OCI-LY1 (cell line): ENCODE data around the gene PNMT.

Experiments
- H2AFZ ChIP-seq: fragments of 200-600 bp; sonication (generic), shearing (Covaris generic); 2 replicates; pipeline ENCODE4 v1.6.0; 2014; ENCODE audit warnings: antibody characterized with exemption, mild to moderate bottlenecking, low read length
- H3F3A ChIP-seq: fragments of 200-600 bp; sonication (generic), shearing (Covaris generic); 2 replicates; pipeline ENCODE4 v1.6.0; 2014; ENCODE audit warnings: mild to moderate bottlenecking, antibody characterized with exemption, low read length, moderate library complexity; ENCODE audit not compliant: insufficient read depth
- H3K27ac ChIP-seq: fragments of 200-600 bp; sonication (generic); 2 replicates; pipeline ENCODE4 v1.5.1; 2014; ENCODE audit warnings: low read length, mixed run types, mild to moderate bottlenecking, low read depth; ENCODE audit not compliant: poor library complexity, severe bottlenecking
- H3K27me3 ChIP-seq: fragments of 200-600 bp; sonication (generic); 2 replicates; pipeline ENCODE4 v1.6.0; 2014; ENCODE audit warnings: antibody characterized with exemption, mild to moderate bottlenecking, low read length, moderate library complexity; ENCODE audit not compliant: insufficient read depth
- H3K36me3 ChIP-seq: fragments of 200-600 bp; sonication (generic); 2 replicates; pipeline ENCODE4 v1.6.1; 2014; ENCODE audit warnings: mild to moderate bottlenecking, antibody characterized with exemption, low read length, moderate library complexity, mixed read lengths; ENCODE audit not compliant: insufficient read depth
- H3K4me1 ChIP-seq: fragments of 200-600 bp; sonication (generic); 2 replicates; pipeline ENCODE4 v1.5.1; 2014; ENCODE audit warnings: mild to moderate bottlenecking, low read length, moderate library complexity; ENCODE audit not compliant: insufficient read depth, severe bottlenecking
- H3K4me2 ChIP-seq: fragments of 200-600 bp; sonication (generic), shearing (Covaris generic); 2 replicates; pipeline ENCODE4 v1.6.1; 2014; ENCODE audit warnings: low read length
- H3K4me3 ChIP-seq: fragments of 200-600 bp; sonication (generic); 2 replicates; pipeline ENCODE4 v1.5.1; 2014; ENCODE audit warnings: low read length, low read depth, mild to moderate bottlenecking, mixed read lengths; ENCODE audit not compliant: poor library complexity, severe bottlenecking
- H3K79me2 ChIP-seq: fragments of 200-600 bp; shearing (Covaris generic); 2 replicates; pipeline ENCODE4 v1.6.1; 2016; ENCODE audit warnings: mixed run types, low read length, mixed read lengths; ENCODE audit not compliant: insufficient read depth
- H3K9ac ChIP-seq: fragments of 200-600 bp; sonication (generic), shearing (Covaris generic); 2 replicates; pipeline ENCODE4 v1.6.1; 2014; ENCODE audit warnings: mild to moderate bottlenecking, low read length, mixed read lengths
- H3K9me2 ChIP-seq: fragments of 200-600 bp; sonication (generic), shearing (Covaris generic); 2 replicates; pipeline ENCODE4 v1.6.1; 2014; ENCODE audit warnings: low read depth, mild to moderate bottlenecking, low read length, mixed read lengths
- H3K9me3 ChIP-seq: fragments of 200-600 bp; shearing (Covaris generic); 2 replicates; pipeline ENCODE4 v1.6.1; 2014; ENCODE audit warnings: low read length, mixed read lengths
- H4K20me1 ChIP-seq: fragments of 200-600 bp; sonication (generic), shearing (Covaris generic); 2 replicates; pipeline ENCODE4 v1.6.0; 2016; ENCODE audit warnings: mild to moderate bottlenecking, low read length; ENCODE audit not compliant: insufficient read depth
- EZH2 ChIP-seq: fragments of 200-600 bp; sonication (generic), shearing (Covaris generic); IDR thresholded peaks from 2 replicates; pipeline ENCODE4 v1.8.0; 2017; ENCODE audit warnings: borderline replicate concordance, mixed run types, mild to moderate bottlenecking, antibody characterized with exemption, low read length, moderate library complexity, mixed read lengths
- TF ChIP-seq, protein P1 (sequence below): fragments of 200-600 bp; sonication (generic), shearing (Covaris generic); IDR thresholded peaks from 2 replicates; pipeline ENCODE4 v1.5.1; 2017; ENCODE audit warnings: mild to moderate bottlenecking, antibody characterized with exemption, low read length, moderate library complexity, mixed read lengths

Gene PNMT, protein sequence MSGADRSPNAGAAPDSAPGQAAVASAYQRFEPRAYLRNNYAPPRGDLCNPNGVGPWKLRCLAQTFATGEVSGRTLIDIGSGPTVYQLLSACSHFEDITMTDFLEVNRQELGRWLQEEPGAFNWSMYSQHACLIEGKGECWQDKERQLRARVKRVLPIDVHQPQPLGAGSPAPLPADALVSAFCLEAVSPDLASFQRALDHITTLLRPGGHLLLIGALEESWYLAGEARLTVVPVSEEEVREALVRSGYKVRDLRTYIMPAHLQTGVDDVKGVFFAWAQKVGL

DNA sequence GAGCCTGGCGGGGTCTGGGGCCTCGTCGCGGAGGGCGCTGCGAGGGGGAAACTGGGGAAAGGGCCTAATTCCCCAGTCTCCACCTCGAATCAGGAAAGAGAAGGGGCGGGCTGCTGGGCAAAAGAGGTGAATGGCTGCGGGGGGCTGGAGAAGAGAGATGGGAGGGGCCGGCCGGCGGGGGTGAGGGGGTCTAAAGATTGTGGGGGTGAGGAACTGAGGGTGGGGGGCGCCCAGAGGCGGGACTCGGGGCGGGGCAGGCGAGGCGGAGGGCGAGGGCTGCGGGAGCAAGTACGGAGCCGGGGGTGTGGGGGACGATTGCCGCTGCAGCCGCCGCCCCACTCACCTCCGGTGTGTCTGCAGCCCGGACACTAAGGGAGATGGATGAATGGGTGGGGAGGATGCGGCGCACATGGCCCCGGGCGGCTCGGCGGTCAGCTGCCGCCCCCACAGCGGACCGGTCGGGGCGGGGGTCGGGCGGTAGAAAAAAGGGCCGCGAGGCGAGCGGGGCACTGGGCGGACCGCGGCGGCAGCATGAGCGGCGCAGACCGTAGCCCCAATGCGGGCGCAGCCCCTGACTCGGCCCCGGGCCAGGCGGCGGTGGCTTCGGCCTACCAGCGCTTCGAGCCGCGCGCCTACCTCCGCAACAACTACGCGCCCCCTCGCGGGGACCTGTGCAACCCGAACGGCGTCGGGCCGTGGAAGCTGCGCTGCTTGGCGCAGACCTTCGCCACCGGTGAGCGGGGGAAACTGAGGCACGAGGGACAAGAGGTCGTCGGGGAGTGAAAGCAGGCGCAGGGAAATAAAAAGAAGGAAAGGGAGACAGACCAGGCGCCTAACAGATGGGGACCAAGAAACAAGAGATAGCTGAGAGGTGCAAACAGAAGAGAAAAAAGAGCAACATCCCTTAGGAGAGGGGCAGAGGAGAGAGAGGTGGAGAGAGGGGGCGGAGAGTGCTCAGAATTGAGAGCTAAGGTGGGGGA lies at the start of gene PNMT:
Gene PNMT, plus strand, starts transcription at position 509 of the 980 bp plus-strand sequence. Its CDS starts 23 bp downstream, at position 532.
- no peaks in the 10 kb centered on the region for H3K9me3 ChIP-seq
- TF ChIP-seq, protein P1, sequence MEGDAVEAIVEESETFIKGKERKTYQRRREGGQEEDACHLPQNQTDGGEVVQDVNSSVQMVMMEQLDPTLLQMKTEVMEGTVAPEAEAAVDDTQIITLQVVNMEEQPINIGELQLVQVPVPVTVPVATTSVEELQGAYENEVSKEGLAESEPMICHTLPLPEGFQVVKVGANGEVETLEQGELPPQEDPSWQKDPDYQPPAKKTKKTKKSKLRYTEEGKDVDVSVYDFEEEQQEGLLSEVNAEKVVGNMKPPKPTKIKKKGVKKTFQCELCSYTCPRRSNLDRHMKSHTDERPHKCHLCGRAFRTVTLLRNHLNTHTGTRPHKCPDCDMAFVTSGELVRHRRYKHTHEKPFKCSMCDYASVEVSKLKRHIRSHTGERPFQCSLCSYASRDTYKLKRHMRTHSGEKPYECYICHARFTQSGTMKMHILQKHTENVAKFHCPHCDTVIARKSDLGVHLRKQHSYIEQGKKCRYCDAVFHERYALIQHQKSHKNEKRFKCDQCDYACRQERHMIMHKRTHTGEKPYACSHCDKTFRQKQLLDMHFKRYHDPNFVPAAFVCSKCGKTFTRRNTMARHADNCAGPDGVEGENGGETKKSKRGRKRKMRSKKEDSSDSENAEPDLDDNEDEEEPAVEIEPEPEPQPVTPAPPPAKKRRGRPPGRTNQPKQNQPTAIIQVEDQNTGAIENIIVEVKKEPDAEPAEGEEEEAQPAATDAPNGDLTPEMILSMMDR, result peak; percentile 79
- TF ChIP-seq EZH2, result no peak
- no peak within 1 kb of the TSS; the same call in 1 of the 2 replicates for H3K9ac ChIP-seq
- no peaks in the 10 kb centered on the region for H4K20me1 ChIP-seq
- no peak within 1 kb of the TSS for H2AFZ ChIP-seq
- H3K27me3 ChIP-seq, result peaks cover 13% of the 10 kb centered on the region; the same call in 1 of the 2 replicates
- peak within 1 kb of the TSS; percentile 55 for H3K4me3 ChIP-seq
- H3K4me1 ChIP-seq, result peaks cover 18% of the 10 kb centered on the region
- H3K79me2 ChIP-seq, result no peaks in the 10 kb centered on the region
- H3K4me2 ChIP-seq, result peak within 1 kb of the TSS; percentile 79
- no peaks in the 10 kb centered on the region for H3K9me2 ChIP-seq
- no peak within 1 kb of the TSS for H3K27ac ChIP-seq
- H3F3A ChIP-seq, result no peaks in the 10 kb centered on the region
- H3K36me3 ChIP-seq, result no peaks in the 10 kb centered on the region

GRCh38 chr17:39618956-39619785 lies 49.1 kb upstream of the PNMT start:
- TF ChIP-seq, protein P1, result no peak
- no peak for TF ChIP-seq EZH2
- H3K4me3 ChIP-seq, result no peak overlapping the region

DNA sequence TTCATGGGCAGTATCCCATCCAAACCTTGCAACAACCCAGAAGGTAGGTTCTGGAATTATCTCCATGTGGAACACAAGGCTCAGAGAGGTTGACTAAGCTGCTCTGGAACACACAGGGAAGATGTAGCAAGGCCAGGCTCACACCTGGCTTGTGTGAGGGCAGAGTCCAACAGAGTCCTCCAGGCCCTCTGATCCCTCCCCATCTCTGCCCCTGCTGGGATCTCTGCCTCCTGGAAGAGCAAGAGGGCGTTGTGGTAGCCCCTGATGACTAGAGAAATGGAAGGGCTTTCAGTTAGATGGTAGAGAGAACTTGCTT lies 48.5 kb upstream of the PNMT start:
- Histone ChIP-seq H3K4me1 (peaks cover 25% of the 10 kb centered on the region), H3K4me2 (no peak overlapping the region), H2AFZ (no peak overlapping the region), H3K79me2 (no peaks in the 10 kb centered on the region), H3K36me3 (no peaks in the 10 kb centered on the region), H3K9me2 (no peaks in the 10 kb centered on the region), H4K20me1 (no peaks in the 10 kb centered on the region), H3F3A (0 out of 2 replicates have a peak, but pooled peaks cover 2% of the 10 kb centered on the region), H3K9me3 (no peaks in the 10 kb centered on the region), H3K27ac (no peak overlapping the region), H3K27me3 (no peaks in the 10 kb centered on the region; the same call in 1 of the 2 replicates), H3K9ac (no peak overlapping the region), H3K4me3 (no peak overlapping the region)
- TF ChIP-seq, protein P1, result no peak
- no peak for TF ChIP-seq EZH2

More at GRCh38 chr17:39618956-39619785, 49.1 kb upstream of the PNMT start:
- Histone ChIP-seq H3K4me1 (peaks cover 25% of the 10 kb centered on the region), H3F3A (0 out of 2 replicates have a peak, but pooled peaks cover 2% of the 10 kb centered on the region), H3K27me3 (no peaks in the 10 kb centered on the region; the same call in 1 of the 2 replicates), H3K9me2 (no peaks in the 10 kb centered on the region), H4K20me1 (no peaks in the 10 kb centered on the region), H3K9ac (no peak overlapping the region; the same call in 1 of the 2 replicates), H3K9me3 (no peaks in the 10 kb centered on the region), H3K36me3 (no peaks in the 10 kb centered on the region), H3K4me2 (no peak overlapping the region; the same call in 1 of the 2 replicates), H3K27ac (no peak overlapping the region), H2AFZ (no peak overlapping the region), H3K79me2 (no peaks in the 10 kb centered on the region)
